PC-3 (cell line): Measurements from ENCODE around the gene GRIK1. TPM values are rescaled to one million over a fixed set of nuclear protein-coding genes. Genes with fewer than 3 reads are reported as not detected.

Experiments
- ATAC-seq: fragments of 200-7000 bp; cut with Tn5 transposase; 2 replicates; pipeline ENCODE4 v1.9.1; 2020; ENCODE audit warnings: mild to moderate bottlenecking, moderate library complexity
- BruUV-seq: library from RNA; stranded (reverse); fragments of 400-500 nt; replicated peaks from 2 replicates; lab custom pipeline; 2021; lab: Mats Ljungman, UMichigan
- CTCF ChIA-PET: fragments of 300-600 bp; sonication (Branson Sonifier 250); formaldehyde crosslinking; loops from one replicate; lab custom pipeline; 2022; ENCODE audit warnings: antibody characterized with exemption; lab: Charles Lee
- POLR2A ChIA-PET: fragments of 300-600 bp; sonication (Branson Sonifier 250); formaldehyde crosslinking; loops from one replicate; lab custom pipeline; 2022; ENCODE audit warnings: antibody characterized with exemption; ENCODE audit not compliant: unreplicated experiment; lab: Charles Lee
- DNase-seq: peaks from one replicate; pipeline ENCODE4 v3.0.0-alpha.2; 2015
- H2AFZ ChIP-seq: fragments of 300-600 bp; sonication (generic); 2 replicates; pipeline ENCODE4 v1.6.0; 2016; ENCODE audit warnings: antibody characterized with exemption, low read length
- H3F3A ChIP-seq: fragments of 300-600 bp; sonication (generic); one replicate; pipeline ENCODE4 v1.6.0; 2017; ENCODE audit warnings: antibody characterized with exemption, low read length, control low read depth, mild to moderate bottlenecking; ENCODE audit not compliant: unreplicated experiment
- H3K27ac ChIP-seq: fragments of 300-600 bp; sonication (generic); 2 replicates; pipeline ENCODE4 v1.5.1; 2016; ENCODE audit warnings: mild to moderate bottlenecking, low read length
- H3K27me3 ChIP-seq: fragments of 300-600 bp; sonication (generic); 2 replicates; pipeline ENCODE4 v1.6.1; 2016; ENCODE audit warnings: low read length, mixed read lengths
- H3K36me3 ChIP-seq: fragments of 300-600 bp; sonication (generic); 2 replicates; pipeline ENCODE4 v1.6.1; 2016; ENCODE audit warnings: low read depth, mixed run types, low read length, mixed read lengths
- H3K4me1 ChIP-seq: fragments of 300-600 bp; sonication (generic); 2 replicates; pipeline ENCODE4 v1.5.1; 2016; ENCODE audit warnings: low read length; ENCODE audit not compliant: insufficient read depth
- H3K4me2 ChIP-seq: fragments of 300-600 bp; sonication (generic); 2 replicates; pipeline ENCODE4 v1.6.0; 2016; ENCODE audit warnings: low read length
- H3K4me3 ChIP-seq: fragments of 300-600 bp; sonication (generic); 2 replicates; pipeline ENCODE4 v1.5.1; 2016; ENCODE audit warnings: mild to moderate bottlenecking, low read length, mixed read lengths
- H3K79me2 ChIP-seq: fragments of 300-600 bp; sonication (generic); 2 replicates; pipeline ENCODE4 v1.6.1; 2017; ENCODE audit warnings: low read length, mixed read lengths
- H3K9ac ChIP-seq: fragments of 300-600 bp; sonication (generic); 2 replicates; pipeline ENCODE4 v1.6.0; 2016; ENCODE audit warnings: mild to moderate bottlenecking, low read length
- H3K9me2 ChIP-seq: fragments of 300-600 bp; sonication (generic); replicated peaks from 2 replicates; pipeline ENCODE4 v1.6.1; 2016; ENCODE audit warnings: mixed run types, low read length, mixed read lengths
- H3K9me3 ChIP-seq: fragments of 300-600 bp; sonication (generic); 2 replicates; pipeline ENCODE4 v1.6.1; 2016; ENCODE audit warnings: low read length, mixed read lengths
- H4K20me1 ChIP-seq: fragments of 300-600 bp; sonication (generic); 2 replicates; pipeline ENCODE4 v1.6.1; 2016; ENCODE audit warnings: low read length, mixed read lengths
- CTCF ChIP-seq: fragments of 300-600 bp; sonication (generic); conservative IDR thresholded peaks from 2 replicates; pipeline ENCODE4 v1.5.1; 2017; ENCODE audit warnings: antibody characterized with exemption, low read depth, mild to moderate bottlenecking, low read length
- EZH2 ChIP-seq: fragments of 300-600 bp; sonication (generic); IDR thresholded peaks from one replicate; pipeline ENCODE4 v1.6.1; 2017; ENCODE audit warnings: antibody characterized with exemption, mild to moderate bottlenecking, low read length; ENCODE audit not compliant: unreplicated experiment
- EZH2phosphoT487 ChIP-seq: fragments of 300-600 bp; sonication (generic); IDR thresholded peaks from 2 replicates; pipeline ENCODE4 v1.6.1; 2018; ENCODE audit warnings: mild to moderate bottlenecking, antibody characterized with exemption, low read length, borderline replicate concordance
- intact Hi-C: fragments of 100-400 bp; cut with micrococcal nuclease; formaldehyde crosslinking; loops from 2 replicates; pipeline ENCODE4 v1.9.0; 2023
- total RNA-seq: library from RNA; depleted of rRNA; stranded (reverse); fragments of >200 nt; gene quantifications from 2 replicates; pipeline ENCODE4 v1.2.3, GENCODE V29; 2014

The GRIK1 gene
- total RNA-seq, 1 experiment from 2014 or later = not detected

GRCh38 chr21:29581393-29581792, 358.4 kb downstream of the GRIK1 start:
- Histone ChIP-seq H3K36me3 (no peaks in the 10 kb centered on the region), H4K20me1 (no peaks in the 10 kb centered on the region), H3K9ac (no peak overlapping the region), H3F3A (no peaks in the 10 kb centered on the region), H3K79me2 (no peaks in the 10 kb centered on the region), H3K27me3 (peaks cover 85% of the 10 kb centered on the region), H2AFZ (no peak overlapping the region), H3K9me3 (no peaks in the 10 kb centered on the region), H3K9me2 (no peaks in the 10 kb centered on the region), H3K4me2 (no peak overlapping the region), H3K4me1 (no peaks in the 10 kb centered on the region), H3K27ac (no peak overlapping the region), H3K4me3 (no peak overlapping the region)
- BruUV-seq = no TSS peak
- CTCF ChIA-PET = no interaction called here
- no peak for DNase-seq
- POLR2A ChIA-PET = no interaction called here
- TF ChIP-seq EZH2phosphoT487 (no peak), CTCF (no peak), EZH2 (no peak)
- intact Hi-C loops = no loop called here
- no peak for ATAC-seq

GRCh38 chr21:29580732-29581285, 359.0 kb downstream of the GRIK1 start:
- Histone ChIP-seq H3K4me3 (no peak overlapping the region), H3K9ac (no peak overlapping the region), H3K9me2 (no peaks in the 10 kb centered on the region), H3K79me2 (no peaks in the 10 kb centered on the region), H3K27me3 (peaks cover 87% of the 10 kb centered on the region), H3K4me1 (no peaks in the 10 kb centered on the region), H4K20me1 (no peaks in the 10 kb centered on the region), H2AFZ (no peak overlapping the region), H3K36me3 (no peaks in the 10 kb centered on the region), H3K9me3 (no peaks in the 10 kb centered on the region), H3K4me2 (no peak overlapping the region), H3K27ac (no peak overlapping the region), H3F3A (no peaks in the 10 kb centered on the region)
- ChIA-PET CTCF (no interaction called here), POLR2A (no interaction called here)
- ATAC-seq = no peak
- no peak for DNase-seq
- intact Hi-C loops = no loop called here
- TF ChIP-seq EZH2 (no peak), EZH2phosphoT487 (no peak), CTCF (no peak)
- no TSS peak for BruUV-seq

GRCh38 chr21:29578306-29578705, 361.5 kb downstream of the GRIK1 start:
- H4K20me1 ChIP-seq = no peaks in the 10 kb centered on the region
- H3K9me2 ChIP-seq = no peaks in the 10 kb centered on the region
- DNase-seq = no peak
- no peak overlapping the region for H3K9ac ChIP-seq
- H3F3A ChIP-seq = no peaks in the 10 kb centered on the region
- H3K4me2 ChIP-seq = no peak overlapping the region
- H3K27ac ChIP-seq = no peak overlapping the region
- H3K79me2 ChIP-seq = no peaks in the 10 kb centered on the region
- H3K36me3 ChIP-seq = no peaks in the 10 kb centered on the region
- no peak overlapping the region for H3K4me3 ChIP-seq
- intact Hi-C loops = no loop called here
- CTCF ChIA-PET = no interaction called here
- no peaks in the 10 kb centered on the region for H3K9me3 ChIP-seq
- BruUV-seq = no TSS peak
- POLR2A ChIA-PET = no interaction called here
- H3K27me3 ChIP-seq = peaks cover 79% of the 10 kb centered on the region
- ATAC-seq = no peak
- H2AFZ ChIP-seq = no peak overlapping the region
- H3K4me1 ChIP-seq = no peaks in the 10 kb centered on the region
- TF ChIP-seq CTCF = no peak
- TF ChIP-seq EZH2phosphoT487 = no peak
- no peak for TF ChIP-seq EZH2
